RCC 7860 (cell line): ENCODE data around the gene JAML.

ENCODE experiments used
- DNase-seq: peaks from one replicate; pipeline ENCODE4 v3.0.0-alpha.2; 2015; ENCODE audit warnings: low spot score
- FAIRE-seq: peaks from 2 replicates; lab custom pipeline; 2012; peaks lifted over from hg19 to GRCh38; lab: Jason Lieb, UNC

The JAML gene

GRCh38 chr11:118170231-118170630 is 54.6 kb downstream of the JAML start:
- FAIRE-seq (no peak), DNase-seq (no peak)

GRCh38 chr11:118169300-118170140 is 55.3 kb downstream of the JAML start:
- FAIRE-seq (no peak), DNase-seq (no peak)

GRCh38 chr11:118168751-118169150 is 56.1 kb downstream of the JAML start:
- no peak for FAIRE-seq

GRCh38 chr11:118168316-118168715 is 56.5 kb downstream of the JAML start:
- DNase-seq (no peak), FAIRE-seq (no peak)

More at GRCh38 chr11:118168751-118169150, 56.1 kb downstream of the JAML start:
- no peak for DNase-seq

- DNase-seq (no peak), FAIRE-seq (no peak)
These were observed 56.9 kb downstream of the JAML start for GRCh38 chr11:118167906-118168305.

GRCh38 chr11:118167253-118167652 is 57.6 kb downstream of the JAML start:
- FAIRE-seq (no peak), DNase-seq (no peak)

GRCh38 chr11:118166641-118167040 is 58.2 kb downstream of the JAML start:
- DNase-seq, result no peak
- no peak for FAIRE-seq

GRCh38 chr11:118164885-118165284 is 59.9 kb downstream of the JAML start:
- DNase-seq (no peak), FAIRE-seq (no peak)

- DNase-seq, result no peak
These were observed 61.3 kb downstream of the JAML start for GRCh38 chr11:118163494-118163893.

GRCh38 chr11:118162846-118163245 is 62.0 kb downstream of the JAML start:
- no peak for DNase-seq
- FAIRE-seq, result no peak

More at GRCh38 chr11:118163494-118163893, 61.3 kb downstream of the JAML start:
- FAIRE-seq, result no peak

- FAIRE-seq (no peak), DNase-seq (no peak)
These were observed 63.0 kb downstream of the JAML start for GRCh38 chr11:118161786-118162185.

- FAIRE-seq (no peak), DNase-seq (no peak)
These were observed 67.5 kb downstream of the JAML start for GRCh38 chr11:118157186-118157895.

GRCh38 chr11:118156531-118157185 is 68.2 kb downstream of the JAML start:
- DNase-seq (no peak), FAIRE-seq (no peak)

- DNase-seq (no peak), FAIRE-seq (no peak)
These were observed 68.9 kb downstream of the JAML start for GRCh38 chr11:118155776-118156530.

- FAIRE-seq (no peak), DNase-seq (no peak)
These were observed 70.2 kb downstream of the JAML start for GRCh38 chr11:118154641-118155040.

GRCh38 chr11:118153976-118154375 is 70.8 kb downstream of the JAML start:
- FAIRE-seq (no peak), DNase-seq (no peak)

GRCh38 chr11:118153516-118153915 is 71.3 kb downstream of the JAML start:
- no peak for FAIRE-seq

GRCh38 chr11:118152552-118153471 is 72.0 kb downstream of the JAML start, which contains the start of gene SCN4B:
Gene SCN4B, minus strand, starts transcription at chr11:118152823. Its CDS starts 150 bp downstream, at chr11:118152673.
- FAIRE-seq (no peak), DNase-seq (no peak)

More at GRCh38 chr11:118153516-118153915, 71.3 kb downstream of the JAML start:
- DNase-seq, result no peak

- no peak for DNase-seq
These were observed 72.7 kb downstream of the JAML start for GRCh38 chr11:118152020-118152551.

More at GRCh38 chr11:118152020-118152551, 72.7 kb downstream of the JAML start:
- no peak for FAIRE-seq
